ENCODE results near the gene UBE3D. TPM values are rescaled to one million over a fixed set of nuclear protein-coding genes. Genes with fewer than 3 reads are reported as not detected.

Gene UBE3D
- total RNA-seq, 1 experiment from 2014 or later: 5.5 TPM

GRCh38 chr6:82914511-82914910 lies 151.1 kb downstream of the UBE3D start:
- no peaks in the 10 kb centered on the region for H3K36me3 Mint-ChIP-seq (ENCODE audit: insufficient read depth, unreplicated experiment)
- no peak overlapping the region for H3K4me3 Mint-ChIP-seq (ENCODE audit: unreplicated experiment)
- DNase-seq (ENCODE audit: unreplicated experiment): no peak
- no TSS peak for BruUV-seq (replicated peaks)
- ChIA-PET POLR2A (interaction anchor here (0.7 kb wide), 1 partner anchor 48 kb away, joined by 3 read pairs; no protein-coding TSS in a partner anchor), CTCF (no interaction called here)
- no peak for TF ChIP-seq CTCF (IDR thresholded peaks at IDR 0.05; ENCODE audit: unreplicated experiment)
- H3K27me3 Mint-ChIP-seq (ENCODE audit: insufficient read depth, unreplicated experiment): no peaks in the 10 kb centered on the region
- H3K27ac Mint-ChIP-seq (ENCODE audit: low read depth, unreplicated experiment): no peak overlapping the region
- no peaks in the 10 kb centered on the region for H3K4me1 Mint-ChIP-seq (ENCODE audit: insufficient read depth, unreplicated experiment)
- peaks cover 7% of the 10 kb centered on the region for H3K9me3 Mint-ChIP-seq (ENCODE audit: unreplicated experiment)
- intact Hi-C loops (cut with micrococcal nuclease): no loop called here

GRCh38 chr6:82910820-82911219 lies 154.8 kb downstream of the UBE3D start:
- H3K27ac Mint-ChIP-seq (ENCODE audit: low read depth, unreplicated experiment): no peak overlapping the region
- no TSS peak for BruUV-seq (replicated peaks)
- no peaks in the 10 kb centered on the region for H3K9me3 Mint-ChIP-seq (ENCODE audit: unreplicated experiment)
- H3K27me3 Mint-ChIP-seq (ENCODE audit: insufficient read depth, unreplicated experiment): no peaks in the 10 kb centered on the region
- CTCF ChIA-PET: interaction anchor here (0.6 kb wide), 2 partner anchors 42 to 526 kb away, joined by 3 read pairs; no protein-coding TSS in a partner anchor
- H3K36me3 Mint-ChIP-seq (ENCODE audit: insufficient read depth, unreplicated experiment): peaks cover 6% of the 10 kb centered on the region
- POLR2A ChIA-PET: interaction anchor here (0.6 kb wide), 1 partner anchor 286 kb away, joined by 3 read pairs; no protein-coding TSS in a partner anchor
- no peak overlapping the region for H3K4me3 Mint-ChIP-seq (ENCODE audit: unreplicated experiment)
- peaks cover 14% of the 10 kb centered on the region for H3K4me1 Mint-ChIP-seq (ENCODE audit: insufficient read depth, unreplicated experiment)
- intact Hi-C loops (cut with micrococcal nuclease): no loop called here
- no peak for DNase-seq (ENCODE audit: unreplicated experiment)
- no peak for TF ChIP-seq CTCF (IDR thresholded peaks at IDR 0.05; ENCODE audit: unreplicated experiment)

- intact Hi-C loops (cut with micrococcal nuclease): no loop called here
- H3K4me3 Mint-ChIP-seq (ENCODE audit: unreplicated experiment): no peak overlapping the region
- ChIA-PET POLR2A (interaction anchor here (0.6 kb wide), 1 partner anchor 286 kb away, joined by 3 read pairs; no protein-coding TSS in a partner anchor), CTCF (interaction anchor here (0.6 kb wide), 2 partner anchors 34 to 525 kb away, joined by 3 to 5 read pairs; no protein-coding TSS in a partner anchor)
- no peaks in the 10 kb centered on the region for H3K9me3 Mint-ChIP-seq (ENCODE audit: unreplicated experiment)
- TF ChIP-seq CTCF (IDR thresholded peaks at IDR 0.05; ENCODE audit: unreplicated experiment): no peak
- no peak for DNase-seq (ENCODE audit: unreplicated experiment)
- BruUV-seq (replicated peaks): no TSS peak
- no peak overlapping the region for H3K27ac Mint-ChIP-seq (ENCODE audit: low read depth, unreplicated experiment)
- H3K27me3 Mint-ChIP-seq (ENCODE audit: insufficient read depth, unreplicated experiment): no peaks in the 10 kb centered on the region
- H3K36me3 Mint-ChIP-seq (ENCODE audit: insufficient read depth, unreplicated experiment): peaks cover 6% of the 10 kb centered on the region
- H3K4me1 Mint-ChIP-seq (ENCODE audit: insufficient read depth, unreplicated experiment): peaks cover 14% of the 10 kb centered on the region
These were observed 155.2 kb downstream of the UBE3D start for GRCh38 chr6:82910395-82910794.

- Mint-ChIP-seq H3K36me3 (ENCODE audit: insufficient read depth, unreplicated experiment) (peaks cover 6% of the 10 kb centered on the region), H3K9me3 (ENCODE audit: unreplicated experiment) (no peaks in the 10 kb centered on the region), H3K4me3 (ENCODE audit: unreplicated experiment) (no peak overlapping the region), H3K27me3 (ENCODE audit: insufficient read depth, unreplicated experiment) (no peaks in the 10 kb centered on the region), H3K27ac (ENCODE audit: low read depth, unreplicated experiment) (no peak overlapping the region), H3K4me1 (ENCODE audit: insufficient read depth, unreplicated experiment) (peaks cover 14% of the 10 kb centered on the region)
- no peak for TF ChIP-seq CTCF (IDR thresholded peaks at IDR 0.05; ENCODE audit: unreplicated experiment)
- no TSS peak for BruUV-seq (replicated peaks)
- ChIA-PET POLR2A (no interaction called here), CTCF (interaction anchor here (0.6 kb wide), 1 partner anchor 33 kb away, joined by 5 read pairs; no protein-coding TSS in a partner anchor)
- intact Hi-C loops (cut with micrococcal nuclease): no loop called here
- DNase-seq (ENCODE audit: unreplicated experiment): no peak
These were observed 156.1 kb downstream of the UBE3D start for GRCh38 chr6:82909551-82909950.
